IPS-20b (cell line): ENCODE results near the gene CYP8B1.

Experiments used
- H3K27ac ChIP-seq: one replicate; pipeline ENCODE4 v1.5.1; 2013; ENCODE audit warnings: low read length
- H3K27me3 ChIP-seq: 2 replicates; pipeline ENCODE4 v1.6.1; 2013; ENCODE audit warnings: mild to moderate bottlenecking, low read length, inconsistent platforms; ENCODE audit not compliant: insufficient read depth
- H3K36me3 ChIP-seq: 2 replicates; pipeline ENCODE4 v1.6.1; 2013; ENCODE audit warnings: low read depth, mild to moderate bottlenecking, inconsistent platforms, low read length, moderate library complexity; ENCODE audit not compliant: insufficient read depth
- H3K4me1 ChIP-seq: 2 replicates; pipeline ENCODE4 v1.6.1; 2013; ENCODE audit warnings: mild to moderate bottlenecking, control low read depth, inconsistent platforms, low read length, moderate library complexity; ENCODE audit not compliant: insufficient read depth
- H3K4me3 ChIP-seq: 2 replicates; pipeline ENCODE4 v1.5.1; 2013; ENCODE audit warnings: mild to moderate bottlenecking, low read length, inconsistent platforms
- H3K9ac ChIP-seq: 2 replicates; pipeline ENCODE4 v1.6.1; 2013; ENCODE audit warnings: low read depth, mild to moderate bottlenecking, inconsistent platforms, low read length, moderate library complexity
- H3K9me3 ChIP-seq: 2 replicates; pipeline ENCODE4 v1.6.1; 2013; ENCODE audit warnings: mild to moderate bottlenecking, low read depth, low read length, inconsistent platforms; ENCODE audit not compliant: insufficient read depth

The CYP8B1 gene, protein sequence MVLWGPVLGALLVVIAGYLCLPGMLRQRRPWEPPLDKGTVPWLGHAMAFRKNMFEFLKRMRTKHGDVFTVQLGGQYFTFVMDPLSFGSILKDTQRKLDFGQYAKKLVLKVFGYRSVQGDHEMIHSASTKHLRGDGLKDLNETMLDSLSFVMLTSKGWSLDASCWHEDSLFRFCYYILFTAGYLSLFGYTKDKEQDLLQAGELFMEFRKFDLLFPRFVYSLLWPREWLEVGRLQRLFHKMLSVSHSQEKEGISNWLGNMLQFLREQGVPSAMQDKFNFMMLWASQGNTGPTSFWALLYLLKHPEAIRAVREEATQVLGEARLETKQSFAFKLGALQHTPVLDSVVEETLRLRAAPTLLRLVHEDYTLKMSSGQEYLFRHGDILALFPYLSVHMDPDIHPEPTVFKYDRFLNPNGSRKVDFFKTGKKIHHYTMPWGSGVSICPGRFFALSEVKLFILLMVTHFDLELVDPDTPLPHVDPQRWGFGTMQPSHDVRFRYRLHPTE

DNA sequence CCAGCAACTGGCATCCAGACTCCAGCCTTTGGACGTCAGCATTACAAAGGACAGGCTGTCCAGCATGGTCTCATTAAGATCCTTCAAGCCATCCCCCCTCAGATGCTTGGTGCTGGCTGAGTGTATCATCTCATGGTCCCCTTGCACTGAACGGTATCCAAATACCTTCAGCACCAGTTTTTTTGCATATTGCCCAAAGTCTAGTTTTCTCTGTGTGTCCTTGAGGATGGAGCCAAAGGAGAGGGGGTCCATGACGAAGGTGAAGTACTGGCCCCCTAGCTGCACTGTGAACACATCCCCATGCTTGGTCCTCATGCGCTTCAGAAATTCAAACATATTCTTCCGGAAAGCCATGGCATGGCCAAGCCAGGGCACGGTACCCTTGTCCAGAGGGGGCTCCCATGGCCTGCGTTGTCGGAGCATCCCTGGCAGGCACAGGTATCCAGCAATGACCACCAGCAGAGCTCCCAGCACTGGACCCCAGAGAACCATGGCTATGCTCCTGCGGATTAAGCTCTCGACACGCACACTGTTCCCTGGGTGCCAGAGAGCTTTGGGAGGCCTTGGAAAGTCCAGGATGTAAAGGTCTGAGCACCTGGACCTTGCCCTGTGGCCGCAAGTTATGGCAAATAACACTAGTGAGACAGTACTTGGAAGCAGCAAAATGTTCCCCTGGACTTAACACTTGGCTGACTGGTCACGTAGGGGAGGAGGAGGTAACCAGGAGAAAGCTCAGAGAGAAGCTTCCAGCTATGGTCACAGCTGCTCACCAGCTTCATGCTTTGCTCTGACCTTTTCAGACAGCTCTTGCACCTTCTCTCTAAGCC is at the start of gene CYP8B1:
Gene CYP8B1 (minus strand): TSS at position 555 of the 827 bp plus-strand sequence. CDS start 63 bp downstream, at position 492.
- no peaks in the 10 kb centered on the region for H3K36me3 ChIP-seq
- H3K9ac ChIP-seq = no peak within 1 kb of the TSS
- peaks cover 5% of the 10 kb centered on the region; the same call in 1 of the 2 replicates for H3K27me3 ChIP-seq
- H3K9me3 ChIP-seq = no peaks in the 10 kb centered on the region
- H3K4me1 ChIP-seq = no peaks in the 10 kb centered on the region
- H3K4me3 ChIP-seq = no peak within 1 kb of the TSS
- no peak within 1 kb of the TSS for H3K27ac ChIP-seq

DNA sequence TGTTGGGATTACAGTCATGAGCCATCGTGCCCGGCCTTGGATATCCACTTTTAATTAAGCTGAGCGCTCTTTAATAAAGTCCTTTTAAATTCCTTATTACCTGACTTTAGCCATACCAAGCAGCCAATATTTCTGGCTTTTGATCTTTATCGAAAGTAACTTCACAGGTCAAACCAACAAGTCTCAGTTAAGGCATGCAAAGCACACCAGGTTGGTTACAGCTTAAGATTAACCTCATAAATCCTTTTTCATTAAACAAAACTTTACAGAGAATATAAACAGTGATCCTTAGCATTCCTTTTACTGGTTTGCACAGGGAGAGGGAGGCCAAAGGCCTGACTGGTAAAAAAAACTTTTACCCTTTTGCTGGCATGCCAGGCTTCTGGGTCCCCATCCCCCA is 47.9 kb upstream of the CYP8B1 start:
- H3K9me3 ChIP-seq = peaks cover 10% of the 10 kb centered on the region; the same call in 1 of the 2 replicates

DNA sequence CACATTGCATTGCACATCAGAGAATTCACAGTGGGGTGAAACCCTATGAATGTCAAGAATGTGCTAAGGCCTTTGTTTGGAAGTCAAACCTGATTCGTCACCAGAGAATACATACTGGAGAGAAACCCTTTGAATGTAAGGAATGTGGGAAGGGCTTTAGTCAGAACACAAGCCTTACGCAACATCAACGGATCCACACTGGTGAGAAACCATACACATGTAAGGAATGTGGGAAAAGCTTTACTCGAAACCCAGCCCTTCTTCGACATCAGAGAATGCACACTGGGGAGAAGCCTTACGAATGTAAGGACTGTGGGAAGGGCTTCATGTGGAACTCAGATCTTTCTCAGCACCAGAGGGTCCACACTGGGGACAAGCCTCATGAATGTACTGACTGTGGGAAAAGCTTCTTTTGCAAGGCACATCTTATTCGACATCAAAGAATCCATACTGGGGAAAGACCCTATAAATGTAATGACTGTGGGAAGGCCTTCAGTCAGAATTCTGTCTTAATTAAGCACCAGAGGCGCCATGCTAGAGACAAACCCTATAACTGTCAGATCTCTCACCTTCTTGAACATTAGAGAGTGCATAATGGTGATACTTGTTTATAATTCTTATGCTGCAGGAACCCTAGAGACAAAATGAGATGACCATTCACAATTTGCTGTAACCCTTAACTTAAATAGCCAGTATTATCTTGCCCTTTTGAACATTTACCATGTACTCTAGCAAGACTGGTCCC is 39.3 kb upstream of the CYP8B1 start:
- Histone ChIP-seq H3K27ac (no peak overlapping the region), H3K9me3 (peaks cover 65% of the 10 kb centered on the region), H3K4me3 (peak overlapping the region; percentile 20; the same call in 1 of the 2 replicates), H3K9ac (no peak overlapping the region), H3K4me1 (no peaks in the 10 kb centered on the region), H3K36me3 (no peaks in the 10 kb centered on the region), H3K27me3 (no peaks in the 10 kb centered on the region)

More for the DNA sequence above, 47.9 kb upstream of the CYP8B1 start:
- Histone ChIP-seq H3K9ac (no peak overlapping the region), H3K27ac (no peak overlapping the region), H3K4me3 (no peak overlapping the region), H3K27me3 (no peaks in the 10 kb centered on the region), H3K36me3 (no peaks in the 10 kb centered on the region), H3K4me1 (no peaks in the 10 kb centered on the region)

DNA sequence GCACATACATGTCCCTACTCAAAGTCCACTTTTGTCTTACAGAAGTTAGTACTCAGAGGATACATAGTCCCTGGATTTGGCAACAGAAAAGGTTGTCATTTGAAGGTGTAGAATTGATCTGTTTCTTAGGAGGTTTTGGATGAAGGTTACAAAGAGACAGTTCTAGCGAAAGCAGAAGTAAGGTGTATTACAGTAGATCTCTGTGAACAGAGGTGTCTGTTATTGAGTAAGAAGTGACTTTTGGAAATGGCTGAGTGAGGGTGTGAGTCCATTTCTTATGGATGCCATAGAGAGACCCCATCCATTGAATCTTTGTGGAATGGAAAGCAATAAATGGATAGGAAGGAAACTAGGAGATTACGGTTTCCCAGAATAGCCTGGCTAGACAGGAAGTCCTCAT is 35.9 kb upstream of the CYP8B1 start:
- Histone ChIP-seq H3K27ac (no peak overlapping the region), H3K4me1 (no peaks in the 10 kb centered on the region), H3K9ac (no peak overlapping the region), H3K27me3 (no peaks in the 10 kb centered on the region), H3K9me3 (peaks cover 43% of the 10 kb centered on the region), H3K4me3 (no peak overlapping the region), H3K36me3 (no peaks in the 10 kb centered on the region)

GRCh38 chr3:42908675-42909074 is 33.0 kb upstream of the CYP8B1 start:
- H3K4me3 ChIP-seq = no peak overlapping the region
- no peak overlapping the region for H3K27ac ChIP-seq
- no peaks in the 10 kb centered on the region for H3K36me3 ChIP-seq
- H3K4me1 ChIP-seq = no peaks in the 10 kb centered on the region
- peaks cover 16% of the 10 kb centered on the region for H3K9me3 ChIP-seq
- H3K27me3 ChIP-seq = no peaks in the 10 kb centered on the region
- H3K9ac ChIP-seq = no peak overlapping the region

DNA sequence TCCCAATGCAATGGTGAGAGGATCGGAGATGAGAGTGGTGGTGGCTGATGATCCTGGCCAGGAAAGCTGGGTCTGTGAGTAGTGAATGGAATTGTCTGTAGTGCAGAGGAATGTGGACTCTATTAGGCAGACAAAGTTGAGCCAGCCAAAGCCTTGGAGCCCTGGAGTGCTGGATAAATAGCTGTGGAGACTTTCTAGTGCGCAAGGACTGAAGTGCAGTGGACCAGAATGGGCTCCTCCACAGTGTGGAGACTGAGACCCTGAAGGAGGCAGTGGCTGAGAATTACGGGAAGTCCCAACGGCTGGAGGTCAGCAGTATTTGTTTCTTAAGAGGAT is 31.1 kb upstream of the CYP8B1 start:
- Histone ChIP-seq H3K9ac (no peak overlapping the region), H3K4me3 (no peak overlapping the region), H3K27ac (no peak overlapping the region), H3K27me3 (no peaks in the 10 kb centered on the region), H3K4me1 (no peaks in the 10 kb centered on the region), H3K36me3 (no peaks in the 10 kb centered on the region), H3K9me3 (0 out of 2 replicates have a peak, but pooled peaks cover 6% of the 10 kb centered on the region)

DNA sequence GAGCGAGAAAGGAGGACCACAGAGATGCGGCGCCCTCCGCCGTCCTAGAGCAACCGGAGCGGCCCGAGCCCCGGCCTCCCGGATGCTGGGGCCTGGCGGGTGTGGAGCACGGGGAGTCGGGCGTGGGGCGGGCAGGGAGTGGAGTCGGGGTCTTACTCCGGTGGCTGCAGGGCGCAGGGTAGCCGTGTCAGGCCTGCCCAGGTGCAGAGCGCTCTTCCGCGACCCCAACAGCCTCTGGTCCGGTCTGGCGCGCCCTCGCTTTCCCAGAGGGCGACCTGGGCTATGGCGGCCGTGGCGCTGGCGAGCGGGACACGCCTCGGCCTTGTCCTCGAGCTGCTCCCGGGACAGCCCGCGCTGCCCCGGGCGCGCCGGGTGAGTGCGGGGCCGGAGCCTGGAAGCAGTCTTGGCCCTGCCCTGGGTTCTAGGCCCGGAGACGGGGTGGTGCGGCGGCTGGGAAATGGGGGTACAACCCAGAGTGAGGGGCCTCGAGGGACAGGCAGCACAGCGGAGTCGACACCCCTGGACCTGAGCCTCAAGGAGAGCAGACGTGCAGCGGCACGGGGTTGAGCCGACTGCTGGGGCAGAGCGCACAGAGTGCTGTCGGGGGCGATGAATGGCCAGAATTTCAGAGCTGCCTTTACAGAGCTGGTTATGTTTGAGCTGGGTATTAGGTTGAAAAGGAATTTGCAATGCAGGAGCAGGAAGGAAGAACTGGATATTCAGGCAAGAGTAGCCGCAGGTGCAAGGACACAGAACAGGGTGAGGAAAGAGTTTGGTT is 30.6 kb upstream of the CYP8B1 start, which contains the start of gene ZNF662:
Gene ZNF662 (plus strand): TSS at position 73 of the 778 bp plus-strand sequence. CDS start 1,973 bp downstream, outside the sequence.
- H3K4me1 ChIP-seq = no peaks in the 10 kb centered on the region
- H3K4me3 ChIP-seq = no peak within 1 kb of the TSS
- no peak within 1 kb of the TSS for H3K27ac ChIP-seq
- 0 out of 2 replicates have a peak, but pooled peaks cover 6% of the 10 kb centered on the region for H3K9me3 ChIP-seq
- H3K9ac ChIP-seq = no peak within 1 kb of the TSS
- H3K36me3 ChIP-seq = no peaks in the 10 kb centered on the region
- no peaks in the 10 kb centered on the region for H3K27me3 ChIP-seq

GRCh38 chr3:42905740-42906069 is 30.0 kb upstream of the CYP8B1 start:
- Histone ChIP-seq H3K9ac (no peak overlapping the region), H3K36me3 (no peaks in the 10 kb centered on the region), H3K4me1 (no peaks in the 10 kb centered on the region), H3K4me3 (no peak overlapping the region), H3K27ac (no peak overlapping the region), H3K9me3 (0 out of 2 replicates have a peak, but pooled peaks cover 4% of the 10 kb centered on the region), H3K27me3 (no peaks in the 10 kb centered on the region)

GRCh38 chr3:42904076-42904475 is 28.4 kb upstream of the CYP8B1 start:
- Histone ChIP-seq H3K36me3 (no peaks in the 10 kb centered on the region), H3K4me1 (no peaks in the 10 kb centered on the region), H3K27me3 (no peaks in the 10 kb centered on the region), H3K9ac (no peak overlapping the region), H3K9me3 (no peaks in the 10 kb centered on the region), H3K27ac (no peak overlapping the region), H3K4me3 (no peak overlapping the region)

DNA sequence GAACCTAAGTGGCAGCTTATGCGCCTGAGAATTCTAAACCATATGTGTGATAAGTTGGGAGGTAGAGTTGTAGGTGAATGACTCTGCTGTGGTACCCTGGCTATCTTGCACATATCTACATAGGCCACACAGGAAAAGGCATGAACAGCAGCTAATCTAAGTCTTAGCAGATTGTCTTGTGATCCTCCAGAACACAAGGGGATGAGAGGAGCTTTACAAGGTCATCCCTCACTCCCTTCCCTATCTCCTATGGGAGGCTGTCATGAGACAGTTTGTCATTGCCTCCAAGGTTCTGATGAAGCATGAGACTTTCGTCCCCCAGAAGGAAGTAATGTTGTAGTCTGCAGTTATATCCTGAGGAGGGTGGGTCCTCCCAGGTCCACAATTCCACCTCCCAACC is 26.6 kb upstream of the CYP8B1 start:
- no peak overlapping the region for H3K4me3 ChIP-seq
- H3K9me3 ChIP-seq = no peaks in the 10 kb centered on the region
- H3K27me3 ChIP-seq = no peaks in the 10 kb centered on the region
- H3K9ac ChIP-seq = no peak overlapping the region
- no peaks in the 10 kb centered on the region for H3K4me1 ChIP-seq
- H3K27ac ChIP-seq = no peak overlapping the region
- no peaks in the 10 kb centered on the region for H3K36me3 ChIP-seq

DNA sequence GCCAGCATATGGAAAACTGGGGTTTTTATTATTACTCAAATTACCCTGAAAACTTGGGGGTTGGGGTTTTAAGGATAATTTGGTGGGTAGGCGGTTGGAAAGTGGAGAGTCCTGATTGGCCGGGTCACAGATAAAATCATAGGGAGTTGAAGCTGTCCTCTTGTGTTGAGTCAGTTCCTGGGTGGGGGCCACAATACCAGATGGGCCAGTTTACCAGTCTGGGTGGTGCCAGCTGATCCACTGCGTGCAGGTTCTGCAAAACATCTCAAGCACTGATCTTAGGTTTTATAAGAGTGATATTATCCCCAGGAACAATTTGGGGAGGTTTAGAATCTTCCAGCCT is 25.4 kb upstream of the CYP8B1 start:
- Histone ChIP-seq H3K9me3 (no peaks in the 10 kb centered on the region), H3K4me1 (peaks cover 1% of the 10 kb centered on the region; the same call in 1 of the 2 replicates), H3K9ac (no peak overlapping the region), H3K27ac (no peak overlapping the region), H3K4me3 (no peak overlapping the region), H3K27me3 (no peaks in the 10 kb centered on the region), H3K36me3 (no peaks in the 10 kb centered on the region)
